ENCODE data around the gene KIAA1958.

- no peak for TF ChIP-seq EP300 (IDR thresholded peaks at IDR 0.05; ENCODE audit: borderline replicate concordance)
- TF ChIP-seq YY1 (IDR thresholded peaks at IDR 0.05; ENCODE audit: low read depth) = no peak
- no peak for TF ChIP-seq MAX (IDR thresholded peaks at IDR 0.05)
- TF ChIP-seq TEAD4 (IDR thresholded peaks at IDR 0.05) = no peak
- no peak for TF ChIP-seq CREB1 (IDR thresholded peaks at IDR 0.05; ENCODE audit: low read depth)
- TF ChIP-seq FOXM1 (IDR thresholded peaks at IDR 0.05; ENCODE audit: borderline replicate concordance, low read depth) = no peak
- TF ChIP-seq USF1 (IDR thresholded peaks at IDR 0.05) = no peak
These were observed 138.4 kb downstream of the KIAA1958 start for GRCh38 chr9:112624711-112625707.

Data from Ishikawa (cell line).